ENCODE data around the gene TTC28. TPM values are rescaled to one million over a fixed set of nuclear protein-coding genes. Genes with fewer than 3 reads are reported as not detected.

TTC28 gene
- total RNA-seq, 1 donor from 2014 or later: 17.0 TPM

DNA sequence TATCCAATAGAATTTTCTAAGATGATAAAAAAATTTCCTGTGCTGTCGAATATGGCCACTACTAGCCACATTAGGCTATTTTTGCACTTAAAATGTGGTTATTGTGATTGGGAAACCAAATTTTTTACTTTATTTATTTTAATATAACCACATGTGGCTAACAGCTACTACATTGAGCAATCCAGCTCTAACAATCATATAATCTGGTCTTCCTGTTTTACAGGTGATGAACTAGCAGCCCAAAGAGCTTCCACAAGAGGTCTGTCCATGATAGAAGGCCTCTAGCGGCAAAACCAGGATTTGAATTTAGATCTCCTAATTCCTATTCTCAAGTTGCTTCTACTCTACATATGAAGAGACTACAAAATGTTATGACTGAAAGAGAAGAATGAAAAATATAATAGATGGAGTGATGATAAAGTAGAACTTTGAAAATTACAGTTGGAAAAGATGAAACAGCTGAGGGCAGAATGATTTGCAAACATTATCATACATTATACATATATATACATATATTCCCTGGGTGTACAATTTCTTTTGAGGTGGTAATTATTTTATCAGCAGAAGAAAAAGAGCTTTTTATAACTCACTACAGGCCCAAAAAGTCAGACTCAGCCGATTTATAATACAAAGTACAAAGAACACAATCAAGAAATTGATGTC lies 397.1 kb downstream of the TTC28 start:
- DNase-seq (no peak), ATAC-seq (no peak)
- intact Hi-C loops (cut with micrococcal nuclease): no loop called here

DNA sequence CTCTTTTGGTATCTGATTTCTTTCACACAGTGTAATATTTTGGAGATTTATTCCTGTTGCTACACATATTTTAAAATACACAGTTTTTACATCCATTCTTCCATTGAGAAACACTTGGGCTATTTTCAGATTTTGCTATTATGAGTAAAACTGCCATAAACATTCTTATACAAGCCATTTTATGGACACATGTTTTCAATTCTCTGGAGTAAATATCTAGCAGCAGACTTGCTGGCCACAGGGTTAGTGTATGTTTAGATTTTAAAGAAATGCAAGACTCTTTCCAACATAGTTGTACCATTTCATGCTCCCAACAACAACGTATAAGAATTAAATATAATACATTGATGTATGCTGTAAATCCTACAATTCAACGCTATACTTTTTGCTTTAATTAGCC lies 399.8 kb downstream of the TTC28 start:
- ATAC-seq (no peak), DNase-seq (no peak)
- intact Hi-C loops (cut with micrococcal nuclease): no loop called here

DNA sequence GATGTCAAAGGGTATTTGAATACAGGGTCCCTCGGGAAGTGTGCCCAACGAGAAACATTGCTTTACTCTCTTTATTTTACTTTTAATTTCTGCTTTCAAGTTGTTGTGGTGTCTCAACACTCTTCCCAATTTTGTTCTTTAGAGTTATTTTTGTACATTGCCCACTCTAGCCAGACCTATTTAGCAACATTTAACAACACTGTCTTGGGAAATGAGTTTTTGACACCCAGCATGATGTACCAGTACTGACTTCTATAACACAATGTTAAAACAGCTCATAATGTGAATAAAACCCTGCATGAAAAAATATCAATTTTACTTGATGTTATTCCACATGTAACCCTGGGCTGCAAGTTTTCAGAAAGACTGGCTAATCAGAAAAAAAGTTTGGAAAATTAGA lies 410.4 kb downstream of the TTC28 start:
- intact Hi-C loops (cut with micrococcal nuclease): no loop called here
- no peak for DNase-seq
- ATAC-seq: peak; percentile 63

DNA sequence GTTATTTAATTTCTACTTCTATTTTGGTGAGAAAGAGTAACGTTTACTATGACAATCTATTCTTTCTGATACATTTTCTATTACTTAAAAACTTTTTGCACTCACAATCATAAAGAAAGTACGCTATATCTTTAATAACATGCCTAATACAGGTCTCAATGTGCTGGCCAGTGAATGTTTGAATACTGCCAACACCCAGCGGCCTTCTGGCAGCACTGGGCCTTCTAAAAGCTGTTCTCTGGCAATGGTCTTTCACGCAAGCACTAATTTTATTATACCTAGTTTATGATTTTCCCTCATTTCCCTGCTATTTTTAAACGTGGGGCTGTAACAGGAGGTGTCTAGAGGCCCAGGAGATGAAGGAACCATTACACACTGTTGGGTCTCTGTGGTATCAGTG lies 410.8 kb downstream of the TTC28 start:
- DNase-seq: peak; percentile 55
- intact Hi-C loops (cut with micrococcal nuclease): no loop called here
- peak; percentile 89 for ATAC-seq

DNA sequence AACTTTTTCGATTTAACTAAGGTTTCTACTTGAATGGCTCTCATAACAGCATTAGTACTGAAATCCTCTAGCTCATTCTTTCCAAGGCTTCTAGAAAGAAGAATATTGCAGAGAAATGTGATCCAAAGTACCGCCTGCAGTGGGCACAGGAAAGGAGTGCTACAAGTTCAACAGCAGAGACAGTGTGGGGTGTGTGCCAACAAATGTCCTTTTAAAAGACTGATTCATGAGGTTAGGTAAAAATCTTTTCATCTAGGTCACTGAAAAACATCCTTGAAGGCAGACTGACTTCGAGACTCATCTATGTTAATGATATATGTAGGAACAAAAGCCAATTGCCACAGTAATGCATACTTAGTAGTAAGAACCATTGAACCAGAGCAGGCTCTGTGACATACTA lies 411.5 kb downstream of the TTC28 start:
- no peak for ATAC-seq
- no peak for DNase-seq
- intact Hi-C loops (cut with micrococcal nuclease): no loop called here

DNA sequence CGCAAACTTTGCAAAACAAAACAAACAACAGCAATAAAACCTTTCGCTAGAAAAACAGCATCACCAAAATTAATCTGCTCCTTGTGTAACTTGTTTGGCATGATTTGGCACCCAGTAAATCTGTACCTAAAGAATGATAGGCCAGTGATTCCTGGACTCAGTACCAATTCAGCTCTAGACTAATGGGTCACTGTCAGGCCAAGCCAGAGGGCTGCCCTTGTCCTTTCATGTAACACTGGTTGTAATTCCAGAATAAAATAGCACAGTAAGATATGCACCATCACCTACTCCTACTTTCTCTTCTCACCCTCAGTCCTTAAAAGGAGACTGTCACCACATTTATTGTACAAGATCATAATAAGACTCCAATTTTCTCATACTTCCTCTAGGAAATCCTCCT lies 419.0 kb downstream of the TTC28 start:
- DNase-seq (no peak), ATAC-seq (peak; percentile 50)
- intact Hi-C loops (cut with micrococcal nuclease): no loop called here

DNA sequence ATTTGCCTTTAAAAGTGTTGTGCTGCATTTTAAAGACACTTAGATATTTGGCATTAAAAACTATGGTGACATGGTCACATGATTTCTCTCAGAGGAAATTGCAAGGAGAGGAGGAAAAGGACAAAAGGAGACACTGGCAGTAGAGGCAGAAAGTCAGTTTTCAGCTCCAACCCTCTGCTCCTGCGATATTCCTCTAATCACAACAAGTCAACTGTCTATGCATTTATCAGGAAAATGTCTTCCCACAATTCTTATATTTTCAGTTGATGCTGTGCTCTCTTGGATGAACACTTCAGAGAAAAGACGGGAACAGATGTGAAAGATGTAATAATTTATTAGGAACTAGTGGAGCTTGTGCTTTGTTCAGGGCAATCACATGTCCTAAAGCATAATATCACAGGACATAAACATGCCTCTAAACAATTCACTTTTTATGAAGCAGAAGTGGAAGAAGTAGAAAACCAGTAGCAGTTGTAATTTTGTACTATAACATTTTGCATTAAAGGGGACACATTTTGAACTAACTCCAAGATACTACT lies 419.8 kb downstream of the TTC28 start:
- ATAC-seq (no peak), DNase-seq (no peak)
- intact Hi-C loops (cut with micrococcal nuclease): no loop called here

DNA sequence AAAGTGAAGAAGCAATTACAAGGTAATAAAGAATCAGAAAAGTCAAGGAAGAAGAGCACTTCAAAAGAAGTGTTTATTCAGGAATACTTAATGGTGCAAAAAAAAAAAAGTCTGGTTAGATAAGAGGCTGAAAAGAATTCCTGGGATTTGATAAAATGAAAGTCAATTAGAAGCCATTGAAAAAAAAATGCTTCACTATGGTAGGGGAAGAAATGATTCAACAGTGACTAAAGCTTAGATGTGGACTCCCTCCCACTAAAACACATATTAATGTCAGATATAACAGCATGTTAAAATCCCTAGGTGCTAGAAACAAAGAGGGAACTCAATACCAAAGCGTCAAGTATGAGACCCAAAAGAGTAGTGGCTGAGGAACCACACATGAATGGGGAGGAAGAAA lies 425.2 kb downstream of the TTC28 start:
- DNase-seq (no peak), ATAC-seq (no peak)
- intact Hi-C loops (cut with micrococcal nuclease): no loop called here

DNA sequence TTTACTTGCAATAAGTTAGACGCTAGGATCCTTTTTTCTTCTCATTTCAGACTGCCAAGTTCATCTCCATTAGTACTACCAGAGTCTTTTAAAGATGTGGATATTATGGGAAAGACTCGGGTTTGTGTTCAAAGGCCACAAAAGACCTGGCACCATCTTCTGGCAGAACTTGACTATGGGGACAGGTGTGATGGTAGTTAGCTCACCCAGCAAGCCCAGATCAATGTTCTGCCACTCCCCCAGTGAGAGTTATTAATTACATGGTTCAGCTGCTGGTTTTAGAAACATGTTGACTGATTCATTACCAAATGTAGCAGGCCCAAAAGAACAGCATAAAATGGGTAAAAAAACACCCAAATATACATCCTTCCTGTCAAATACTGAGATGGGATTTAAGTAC lies 427.1 kb downstream of the TTC28 start:
- ATAC-seq (no peak), DNase-seq (no peak)
- intact Hi-C loops (cut with micrococcal nuclease): no loop called here

DNA sequence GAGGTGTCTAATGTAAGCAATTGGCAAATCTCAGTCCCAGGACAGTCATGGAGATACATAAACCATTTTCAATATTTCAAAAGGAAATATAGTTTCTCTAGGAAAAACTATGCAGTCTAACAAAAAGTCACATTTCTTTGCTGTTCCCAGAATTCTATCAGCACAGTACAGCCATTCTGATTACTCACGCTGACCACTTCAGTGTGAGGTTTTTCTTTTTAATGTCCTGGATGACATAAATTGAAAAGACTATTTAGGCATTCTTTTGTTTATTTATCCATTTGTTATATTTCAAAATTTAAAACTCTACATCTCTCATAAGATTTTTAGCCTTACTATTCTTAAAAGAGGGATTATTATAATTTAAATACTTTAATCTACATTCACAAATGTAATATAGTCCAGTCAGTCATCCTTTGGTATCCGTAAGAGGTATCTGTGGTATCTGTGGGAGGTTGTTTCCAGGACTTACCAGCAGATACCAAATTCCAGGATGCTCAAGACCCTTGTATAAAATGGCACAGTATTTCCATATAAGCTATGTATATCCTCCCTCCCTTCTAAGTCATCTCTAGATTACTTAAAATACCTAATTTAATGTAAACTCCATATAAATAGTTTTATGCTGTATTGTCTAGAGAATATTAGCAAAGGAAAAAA lies 429.5 kb downstream of the TTC28 start:
- intact Hi-C loops (cut with micrococcal nuclease): no loop called here
- no peak for DNase-seq
- ATAC-seq: no peak

DNA sequence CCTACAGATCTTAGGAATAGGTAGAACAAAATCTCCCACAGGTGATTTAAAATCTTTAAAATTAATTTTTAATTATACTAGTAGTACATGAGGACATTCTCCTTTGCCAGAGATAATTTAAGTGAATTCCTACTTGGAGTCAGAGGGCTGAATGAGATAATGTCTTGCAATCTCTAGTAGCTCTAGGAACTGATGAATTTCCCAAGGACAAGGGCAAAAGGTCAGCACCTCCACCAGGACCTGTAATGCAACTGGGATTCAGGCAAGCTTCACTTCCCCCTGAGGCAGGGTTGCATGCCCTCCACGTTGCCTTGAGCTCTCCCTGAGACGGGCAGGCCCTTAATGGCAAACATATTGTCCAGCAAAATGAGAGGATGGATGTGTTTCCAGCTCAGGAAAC lies 430.2 kb downstream of the TTC28 start:
- DNase-seq (no peak), ATAC-seq (no peak)
- intact Hi-C loops (cut with micrococcal nuclease): no loop called here

DNA sequence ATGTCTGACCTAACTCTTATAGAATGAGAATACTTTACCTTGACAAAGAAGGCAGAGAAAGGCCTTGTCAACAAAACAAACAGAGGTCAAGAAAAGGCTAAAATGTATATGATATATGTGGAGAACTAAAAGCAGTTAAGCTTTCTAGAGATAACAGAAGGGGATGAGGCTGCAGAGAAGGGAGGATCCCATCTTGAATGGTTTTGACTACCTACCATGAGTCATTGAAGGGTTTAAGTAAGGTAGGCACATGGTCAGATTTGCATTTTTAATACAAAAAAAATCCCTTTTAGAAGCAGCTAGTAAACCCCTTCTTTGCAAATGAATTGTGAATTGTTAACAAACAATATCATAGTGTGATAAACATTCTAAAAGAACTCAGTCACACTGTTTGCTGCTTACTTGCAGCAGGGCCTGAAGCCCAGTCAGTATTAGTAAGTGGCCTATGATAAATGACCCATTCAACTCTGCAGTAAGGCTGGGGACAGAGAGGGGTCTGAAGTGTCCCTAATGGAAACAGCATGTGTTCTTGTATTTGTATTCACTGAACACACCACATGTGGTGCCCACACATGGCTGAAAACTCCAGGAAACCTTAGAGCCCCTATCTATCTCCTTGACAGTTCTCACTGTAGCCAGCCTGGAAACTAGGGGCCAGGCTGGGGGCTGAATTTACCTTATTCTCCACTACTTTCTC lies 431.8 kb downstream of the TTC28 start:
- DNase-seq (no peak), ATAC-seq (peak; percentile 20)
- intact Hi-C loops (cut with micrococcal nuclease): no loop called here

DNA sequence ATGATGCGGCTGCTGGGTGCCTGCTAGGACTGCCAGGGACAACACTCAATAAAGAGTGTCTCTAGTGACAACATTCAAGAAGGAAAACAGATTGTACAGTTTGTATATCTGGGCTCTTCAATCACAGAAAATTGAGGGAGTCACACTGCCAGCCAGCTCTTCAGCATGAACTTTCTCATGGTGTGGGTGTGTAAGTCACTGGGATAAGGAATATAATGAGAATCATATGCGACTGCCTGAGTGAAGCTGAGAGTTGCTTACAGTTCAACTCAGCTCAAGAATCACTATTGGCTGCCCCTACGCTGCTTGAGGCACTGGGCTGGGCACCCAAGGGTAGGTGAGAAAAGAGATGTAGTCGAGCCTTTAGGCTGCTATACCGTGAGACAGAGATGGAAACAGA lies 432.5 kb downstream of the TTC28 start:
- intact Hi-C loops (cut with micrococcal nuclease): no loop called here
- DNase-seq (no peak), ATAC-seq (peak; percentile 16)

DNA sequence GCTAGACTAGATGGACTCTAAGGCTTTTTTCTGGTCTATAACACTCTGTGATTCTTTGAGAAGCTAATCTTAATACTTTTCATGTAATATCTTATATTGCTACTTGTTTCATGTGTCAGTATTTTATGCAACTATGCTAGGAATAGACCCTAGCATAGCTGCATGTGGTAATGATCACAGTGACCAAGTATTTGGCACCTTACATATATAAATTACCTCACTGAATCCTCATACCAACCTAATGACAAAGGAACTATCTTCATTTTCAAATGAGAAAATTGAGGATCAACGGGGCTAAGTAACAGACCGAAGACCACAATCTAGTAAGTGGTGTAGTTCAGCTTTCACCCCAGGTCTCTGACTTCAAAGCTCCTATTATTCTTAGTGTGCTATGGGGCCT lies 433.2 kb downstream of the TTC28 start:
- peak; percentile 26 for ATAC-seq

DNA sequence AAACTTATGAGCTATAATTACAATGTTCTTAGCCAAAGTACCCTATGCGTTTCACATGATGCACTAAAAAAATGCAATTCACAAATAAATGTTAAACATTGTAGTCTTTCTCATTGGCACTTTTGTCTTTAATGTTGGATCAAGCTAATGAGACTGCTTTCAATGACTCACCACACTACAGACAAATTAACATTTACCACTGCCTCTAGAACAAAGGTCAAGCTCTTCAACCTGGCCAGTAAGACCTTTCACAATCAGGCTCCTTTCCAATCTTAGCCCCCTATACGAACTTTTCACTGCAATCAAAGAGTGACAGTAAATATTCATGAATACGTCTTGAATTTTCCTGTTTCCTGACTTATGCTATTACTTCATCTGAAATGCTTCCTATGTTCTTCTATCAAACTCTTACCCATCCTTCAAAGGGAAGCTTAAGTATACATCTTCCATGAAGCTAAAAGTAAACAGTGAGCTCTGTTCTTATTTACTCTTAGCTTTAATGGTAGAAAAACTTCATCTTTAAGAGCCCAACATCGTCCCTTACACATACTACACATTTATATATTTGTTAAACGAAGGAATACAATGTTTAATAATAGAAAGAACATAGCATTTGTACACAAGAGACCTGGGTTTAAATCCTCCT lies 433.9 kb downstream of the TTC28 start:
- intact Hi-C loops (cut with micrococcal nuclease): no loop called here
- ATAC-seq (no peak), DNase-seq (no peak)

More for the DNA sequence above, 433.2 kb downstream of the TTC28 start:
- DNase-seq: no peak
- intact Hi-C loops (cut with micrococcal nuclease): no loop called here

DNA sequence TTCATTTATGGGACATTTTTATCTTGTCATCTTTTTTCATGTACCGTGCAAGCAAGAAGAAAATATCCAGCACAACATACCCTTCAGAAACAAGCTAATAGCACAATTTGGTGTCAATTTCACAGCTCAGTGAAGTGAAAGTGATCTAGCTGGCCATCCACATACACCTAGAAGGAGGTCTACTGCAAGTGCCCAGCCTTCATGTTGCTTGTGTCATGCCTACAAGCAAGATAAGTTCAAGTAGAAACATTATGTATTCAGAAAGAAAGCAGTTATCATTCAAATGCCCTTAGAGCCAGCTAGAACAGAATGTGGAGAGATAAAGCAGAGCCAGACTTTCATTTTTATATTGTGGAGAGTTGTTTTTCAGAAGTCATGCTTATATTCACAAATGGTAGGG lies 434.9 kb downstream of the TTC28 start:
- DNase-seq: no peak
- intact Hi-C loops (cut with micrococcal nuclease): no loop called here
- ATAC-seq: peak; percentile 66

DNA sequence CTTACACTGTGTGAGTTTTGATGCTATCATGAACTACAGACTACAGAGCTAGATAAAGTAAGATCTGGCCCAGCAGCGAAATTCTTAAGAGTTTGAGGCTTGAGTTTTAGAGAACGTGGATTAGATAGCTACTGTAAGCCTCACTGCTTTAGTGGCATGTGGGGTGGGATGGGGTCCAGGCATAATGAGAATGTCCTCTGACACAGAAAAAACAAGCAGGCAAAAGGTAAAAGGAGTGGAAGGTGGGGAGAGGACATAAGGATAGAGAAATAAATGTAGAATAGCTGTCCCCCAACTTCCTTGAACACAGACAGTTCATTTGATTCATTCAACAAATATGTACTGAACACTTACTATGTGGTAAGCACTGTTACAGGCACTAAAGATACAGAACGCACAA lies 436.1 kb downstream of the TTC28 start:
- intact Hi-C loops (cut with micrococcal nuclease): no loop called here
- no peak for ATAC-seq
- DNase-seq: no peak

DNA sequence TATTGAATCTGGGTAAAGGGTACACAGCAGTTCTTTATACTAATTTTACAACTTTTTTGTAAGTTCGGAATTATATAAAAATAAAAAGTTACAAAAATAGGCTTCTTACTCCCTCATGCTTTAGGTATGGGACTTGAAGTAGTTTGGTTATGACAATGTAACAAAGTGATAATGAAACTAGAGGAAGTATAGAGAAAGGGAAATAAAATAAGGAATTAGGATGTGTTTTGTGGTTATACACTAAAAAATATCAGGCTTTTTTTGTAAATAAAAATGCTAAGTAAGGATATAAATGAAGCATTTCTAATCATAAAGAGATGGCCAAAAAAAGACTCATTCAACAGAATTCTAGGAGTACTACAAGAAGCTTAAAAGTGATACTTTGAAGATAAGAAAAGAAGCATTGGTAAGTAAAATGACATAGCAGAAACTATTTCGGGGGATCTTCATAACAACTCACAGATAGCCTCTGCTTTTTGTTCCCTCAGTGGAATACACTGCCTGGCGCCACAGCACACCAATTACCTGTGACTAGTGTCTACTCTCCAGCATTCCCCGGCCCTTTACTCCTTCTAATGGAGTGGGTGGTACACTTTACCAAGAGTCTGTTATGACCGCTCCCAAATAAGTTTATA lies 437.9 kb downstream of the TTC28 start:
- ATAC-seq (no peak), DNase-seq (no peak)
- intact Hi-C loops (cut with micrococcal nuclease): no loop called here

DNA sequence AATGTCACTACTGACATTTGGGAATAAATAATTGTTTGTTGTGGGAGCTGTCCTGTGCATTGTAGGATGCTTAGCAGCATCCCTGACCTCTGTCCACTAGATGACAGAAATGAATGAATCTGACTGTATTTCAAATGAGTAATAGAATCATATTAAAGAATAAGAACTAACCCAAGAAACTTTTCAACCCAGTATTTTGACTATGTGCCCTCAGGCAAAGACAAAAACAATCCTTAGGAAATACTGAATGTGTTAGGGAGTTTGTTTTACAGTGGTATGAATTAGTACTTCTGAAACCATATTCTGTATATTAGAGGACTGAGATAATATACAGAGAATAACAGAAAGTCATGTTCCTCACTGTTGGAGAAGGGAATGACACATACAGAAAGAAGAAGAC lies 439.7 kb downstream of the TTC28 start:
- no peak for DNase-seq
- intact Hi-C loops (cut with micrococcal nuclease): no loop called here

DNA sequence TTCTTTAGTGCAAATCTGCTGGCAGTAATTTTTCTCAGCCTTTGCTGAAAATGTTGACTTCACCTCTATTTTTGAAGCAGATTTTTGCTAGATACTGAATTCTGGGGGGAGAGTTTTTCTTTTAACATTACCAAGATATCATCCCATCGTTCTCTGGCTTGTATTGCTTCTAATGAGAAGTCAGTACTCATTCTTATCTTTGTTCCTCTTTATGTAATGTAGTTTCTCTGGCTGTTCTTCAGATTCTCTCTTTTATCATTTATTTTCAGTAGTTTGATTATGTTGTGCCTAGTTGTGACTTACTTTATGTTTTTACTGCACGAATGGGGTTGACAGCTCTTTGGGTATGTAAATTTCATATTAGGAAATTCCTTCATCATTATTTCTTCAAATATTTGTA lies 441.9 kb downstream of the TTC28 start:
- DNase-seq (no peak), ATAC-seq (no peak)
- intact Hi-C loops (cut with micrococcal nuclease): no loop called here

More for the DNA sequence above, 439.7 kb downstream of the TTC28 start:
- no peak for ATAC-seq
